Astrocyte (in vitro differentiated cells and primary cell): ENCODE results near the gene SPDYE6. TPM values are rescaled to one million over a fixed set of nuclear protein-coding genes. Genes with fewer than 3 reads are reported as not detected.
"Not testable (repeated sequence)": the region's sequence is repeated elsewhere in the genome, so short reads cannot be mapped to it uniquely, and the experiment has no call there.

Experiments used
- DNase-seq: peaks from one replicate; pipeline ENCODE4 v3.0.0-alpha.2; 2010; ENCODE audit warnings: low read depth
- FAIRE-seq: peaks from 2 replicates; lab custom pipeline; 2011; peaks lifted over from hg19 to GRCh38; lab: Jason Lieb, UNC
- H2AFZ ChIP-seq: 2 replicates; pipeline ENCODE4 v1.6.0; 2012; ENCODE audit warnings: low read depth, low read length, inconsistent platforms
- H3K27ac ChIP-seq: 2 replicates; pipeline ENCODE4 v1.5.1; 2011; ENCODE audit warnings: low read depth, low read length, inconsistent platforms
- H3K27me3 ChIP-seq: 2 replicates; pipeline ENCODE4 v1.6.0; 2011; ENCODE audit warnings: low read length, inconsistent platforms; ENCODE audit not compliant: insufficient read depth
- H3K36me3 ChIP-seq: 2 replicates; pipeline ENCODE4 v1.5.1; 2011; ENCODE audit warnings: low read length, inconsistent platforms; ENCODE audit not compliant: insufficient read depth
- H3K4me1 ChIP-seq: 2 replicates; pipeline ENCODE4 v1.5.1; 2011; ENCODE audit warnings: low read length, inconsistent platforms; ENCODE audit not compliant: insufficient read depth
- H3K4me2 ChIP-seq: 2 replicates; pipeline ENCODE4 v1.6.0; 2012; ENCODE audit warnings: low read length, inconsistent platforms
- H3K4me3 ChIP-seq: 2 replicates; pipeline ENCODE4 v1.5.1; 2011; ENCODE audit warnings: low read depth, mild to moderate bottlenecking, low read length, inconsistent platforms; ENCODE audit not compliant: insufficient read depth
- H3K79me2 ChIP-seq: 2 replicates; pipeline ENCODE4 v1.6.0; 2012; ENCODE audit warnings: mild to moderate bottlenecking, low read length, inconsistent platforms; ENCODE audit not compliant: insufficient read depth
- H3K9ac ChIP-seq: 2 replicates; pipeline ENCODE4 v1.6.0; 2012; ENCODE audit warnings: mild to moderate bottlenecking, low read length, inconsistent platforms
- H3K9me3 ChIP-seq: 2 replicates; pipeline ENCODE4 v1.5.1; 2012; ENCODE audit warnings: low read depth, mild to moderate bottlenecking, low read length, inconsistent platforms; ENCODE audit not compliant: insufficient read depth
- H4K20me1 ChIP-seq: 2 replicates; pipeline ENCODE4 v1.6.0; 2012; ENCODE audit warnings: low read length, inconsistent platforms; ENCODE audit not compliant: insufficient read depth
- H3K27ac Mint-ChIP-seq: one replicate; pipeline ENCODE4 v1.8.0; 2021; ENCODE audit warnings: mild to moderate bottlenecking, mixed read lengths; ENCODE audit not compliant: unreplicated experiment
- H3K27me3 Mint-ChIP-seq: one replicate; pipeline ENCODE4 v1.8.0; 2021; ENCODE audit warnings: low read depth, mixed read lengths; ENCODE audit not compliant: unreplicated experiment
- H3K36me3 Mint-ChIP-seq: one replicate; pipeline ENCODE4 v1.8.0; 2021; ENCODE audit warnings: low read depth, mixed read lengths; ENCODE audit not compliant: unreplicated experiment
- H3K4me1 Mint-ChIP-seq: one replicate; pipeline ENCODE4 v1.8.0; 2021; ENCODE audit warnings: low read depth, mixed read lengths; ENCODE audit not compliant: unreplicated experiment
- H3K4me3 Mint-ChIP-seq: one replicate; pipeline ENCODE4 v1.8.0; 2021; ENCODE audit warnings: mild to moderate bottlenecking, moderate library complexity, mixed read lengths; ENCODE audit not compliant: unreplicated experiment
- H3K9me3 Mint-ChIP-seq: one replicate; pipeline ENCODE4 v1.8.0; 2021; ENCODE audit warnings: mild to moderate bottlenecking, mixed read lengths; ENCODE audit not compliant: unreplicated experiment
- CTCF ChIP-seq: IDR thresholded peaks from 2 replicates; pipeline ENCODE4 v1.5.1; 2011; ENCODE audit warnings: low read depth, mild to moderate bottlenecking, inconsistent platforms, low read length, moderate library complexity; ENCODE audit not compliant: insufficient read depth
- EZH2 ChIP-seq: IDR thresholded peaks from 2 replicates; pipeline ENCODE4 v1.6.1; 2012; ENCODE audit warnings: mild to moderate bottlenecking, low read length, inconsistent platforms; ENCODE audit not compliant: insufficient read depth
- total RNA-seq: library from RNA; stranded (reverse); gene quantifications from 2 replicates; pipeline ENCODE4 v1.2.1, GENCODE V29; 2021

The SPDYE6 gene
- total RNA-seq, 1 donor from 2014 or later, result not detected

GRCh38 chr7:102326157-102326889 lies 29.9 kb downstream of the SPDYE6 start:
- Histone ChIP-seq H3K36me3 (no peaks in the 10 kb centered on the region), H2AFZ (no peak overlapping the region), H3K9me3 (no peaks in the 10 kb centered on the region), H3K9ac (no peak overlapping the region), H3K4me2 (no peak overlapping the region), H3K79me2 (no peaks in the 10 kb centered on the region), H3K4me1 (no peaks in the 10 kb centered on the region), H3K27me3 (peaks cover 11% of the 10 kb centered on the region), H3K27ac (no peak overlapping the region), H3K4me3 (no peak overlapping the region), H4K20me1 (no peaks in the 10 kb centered on the region)
- Mint-ChIP-seq H3K27ac (no peak overlapping the region), H3K4me1 (peaks cover 2% of the 10 kb centered on the region), H3K27me3 (peaks cover 18% of the 10 kb centered on the region), H3K4me3 (no peak overlapping the region), H3K36me3 (no peaks in the 10 kb centered on the region), H3K9me3 (peaks cover 2% of the 10 kb centered on the region)
- no peak for DNase-seq
- no peak for TF ChIP-seq CTCF
- no peak for TF ChIP-seq EZH2
- no peak for FAIRE-seq

GRCh38 chr7:102325106-102325505 lies 31.1 kb downstream of the SPDYE6 start:
- H3K4me1 Mint-ChIP-seq, FAIRE-seq: not testable (repeated sequence)

GRCh38 chr7:102323914-102324195 lies 32.4 kb downstream of the SPDYE6 start:
- Histone ChIP-seq H3K9ac (no peak overlapping the region), H3K79me2 (no peaks in the 10 kb centered on the region), H3K4me3 (no peak overlapping the region), H3K36me3 (no peaks in the 10 kb centered on the region), H3K4me1 (no peaks in the 10 kb centered on the region), H3K4me2 (no peak overlapping the region), H3K27me3 (peaks cover 9% of the 10 kb centered on the region), H3K9me3 (no peaks in the 10 kb centered on the region), H4K20me1 (no peaks in the 10 kb centered on the region), H3K27ac (no peak overlapping the region), H2AFZ (no peak overlapping the region)
- Mint-ChIP-seq H3K4me3 (no peak overlapping the region), H3K9me3 (no peaks in the 10 kb centered on the region), H3K4me1 (no peaks in the 10 kb centered on the region), H3K27ac (no peak overlapping the region), H3K36me3 (no peaks in the 10 kb centered on the region), H3K27me3 (peaks cover 22% of the 10 kb centered on the region)
- TF ChIP-seq CTCF, result no peak
- TF ChIP-seq EZH2, result no peak
- DNase-seq (no peak), FAIRE-seq (no peak)

More at GRCh38 chr7:102325106-102325505, 31.1 kb downstream of the SPDYE6 start:
- H2AFZ ChIP-seq, H3K36me3 Mint-ChIP-seq, H3K79me2 ChIP-seq, H4K20me1 ChIP-seq, H3K4me3 ChIP-seq, H3K4me2 ChIP-seq, H3K9me3 ChIP-seq, H3K9ac ChIP-seq, H3K36me3 ChIP-seq, DNase-seq, H3K9me3 Mint-ChIP-seq, H3K27ac ChIP-seq, H3K4me3 Mint-ChIP-seq, H3K4me1 ChIP-seq, H3K27me3 ChIP-seq, H3K27ac Mint-ChIP-seq: not testable (repeated sequence)
- H3K27me3 Mint-ChIP-seq, result peaks cover 21% of the 10 kb centered on the region
